ENCODE results near the gene POMT1. TPM values are rescaled to one million over a fixed set of nuclear protein-coding genes. Genes with fewer than 3 reads are reported as not detected.

POMT1 gene
- total RNA-seq, 1 donor from 2014 or later, result 29.3 TPM

DNA sequence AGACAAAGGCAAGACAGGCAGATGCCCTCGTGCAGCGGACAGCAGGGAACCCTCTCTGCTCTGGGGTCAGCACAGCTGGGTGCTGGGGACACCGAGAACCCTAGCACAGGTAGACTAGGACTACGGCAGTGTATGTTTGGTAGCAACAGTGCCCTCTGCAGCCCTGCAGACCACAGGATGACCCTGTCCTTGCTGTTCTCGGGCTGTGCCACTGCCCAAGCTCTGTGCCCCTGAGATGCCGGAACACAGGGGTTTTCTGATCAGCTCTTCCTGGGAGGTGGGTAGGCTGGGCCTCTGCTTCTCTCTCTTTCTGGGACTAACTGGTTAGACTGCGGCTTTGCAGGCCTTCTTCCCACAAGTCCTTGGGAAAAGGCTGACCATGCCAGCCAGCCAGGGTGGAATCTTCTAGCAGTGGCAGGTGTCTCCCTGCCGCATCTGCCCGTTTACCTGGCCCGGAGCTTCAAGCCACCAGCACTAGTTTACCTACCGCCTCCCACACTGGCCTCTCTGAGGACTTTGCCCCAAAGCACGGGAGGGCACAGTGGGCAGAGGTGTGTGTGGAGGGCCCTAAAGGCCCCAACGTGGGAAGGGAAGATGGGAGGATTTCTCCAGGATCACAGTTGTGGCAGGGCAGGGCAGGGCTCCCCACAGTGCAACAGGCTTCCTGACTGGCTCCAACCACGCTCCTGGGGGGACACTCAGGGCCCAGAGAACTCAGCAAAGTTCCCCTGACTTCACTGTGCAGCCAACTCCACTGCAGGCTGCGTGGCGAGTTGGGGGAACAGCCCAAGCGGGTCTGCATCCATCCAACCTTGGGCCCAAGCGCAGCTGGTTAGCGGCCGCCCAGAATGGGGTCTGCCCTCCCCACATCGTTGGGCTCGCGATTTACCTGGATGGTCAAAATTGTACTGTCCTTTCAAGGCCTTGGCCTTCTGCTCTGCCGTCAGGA lies 27.2 kb downstream of the POMT1 start:
- Histone ChIP-seq H3K27me3 (ENCODE audit: control insufficient read depth, insufficient read depth, low read length) (no peaks in the 10 kb centered on the region), H3K36me3 (ENCODE audit: control insufficient read depth, insufficient read depth, low read length) (peaks cover 5% of the 10 kb centered on the region), H3K4me3 (ENCODE audit: low read depth, low read length) (peak overlapping the region; percentile 77)
- DNase-seq (ENCODE audit: low read depth), result no peak
- TF ChIP-seq, protein P1, sequence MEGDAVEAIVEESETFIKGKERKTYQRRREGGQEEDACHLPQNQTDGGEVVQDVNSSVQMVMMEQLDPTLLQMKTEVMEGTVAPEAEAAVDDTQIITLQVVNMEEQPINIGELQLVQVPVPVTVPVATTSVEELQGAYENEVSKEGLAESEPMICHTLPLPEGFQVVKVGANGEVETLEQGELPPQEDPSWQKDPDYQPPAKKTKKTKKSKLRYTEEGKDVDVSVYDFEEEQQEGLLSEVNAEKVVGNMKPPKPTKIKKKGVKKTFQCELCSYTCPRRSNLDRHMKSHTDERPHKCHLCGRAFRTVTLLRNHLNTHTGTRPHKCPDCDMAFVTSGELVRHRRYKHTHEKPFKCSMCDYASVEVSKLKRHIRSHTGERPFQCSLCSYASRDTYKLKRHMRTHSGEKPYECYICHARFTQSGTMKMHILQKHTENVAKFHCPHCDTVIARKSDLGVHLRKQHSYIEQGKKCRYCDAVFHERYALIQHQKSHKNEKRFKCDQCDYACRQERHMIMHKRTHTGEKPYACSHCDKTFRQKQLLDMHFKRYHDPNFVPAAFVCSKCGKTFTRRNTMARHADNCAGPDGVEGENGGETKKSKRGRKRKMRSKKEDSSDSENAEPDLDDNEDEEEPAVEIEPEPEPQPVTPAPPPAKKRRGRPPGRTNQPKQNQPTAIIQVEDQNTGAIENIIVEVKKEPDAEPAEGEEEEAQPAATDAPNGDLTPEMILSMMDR (IDR thresholded peaks at IDR 0.05; ENCODE audit: insufficient read depth, low read length, poor library complexity, severe bottlenecking), result no peak

DNA sequence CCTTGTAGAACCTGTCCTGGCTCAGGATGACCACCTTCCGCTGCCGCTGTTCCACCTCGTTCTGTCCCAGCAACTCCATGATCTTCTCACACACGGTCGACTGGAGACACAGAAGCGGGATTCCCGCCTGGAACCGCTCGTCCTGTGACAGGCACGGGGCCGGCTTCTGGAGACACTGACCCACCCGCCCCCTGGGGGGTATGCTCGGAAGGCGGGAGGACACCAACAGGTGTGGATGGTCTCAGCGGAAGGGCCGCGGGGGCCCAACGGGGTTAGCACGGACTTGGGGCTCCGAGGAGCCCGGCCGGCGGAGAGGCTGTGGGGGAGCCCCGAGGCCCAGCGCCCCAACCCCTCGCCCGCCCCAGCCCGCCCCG lies 27.8 kb downstream of the POMT1 start:
- H3K4me3 ChIP-seq (ENCODE audit: low read depth, low read length), result peak overlapping the region; percentile 77
- TF ChIP-seq, protein P1 (IDR thresholded peaks at IDR 0.05; ENCODE audit: insufficient read depth, low read length, poor library complexity, severe bottlenecking), result peak; percentile 33
- peaks cover 5% of the 10 kb centered on the region for H3K36me3 ChIP-seq (ENCODE audit: control insufficient read depth, insufficient read depth, low read length)
- no peaks in the 10 kb centered on the region for H3K27me3 ChIP-seq (ENCODE audit: control insufficient read depth, insufficient read depth, low read length)
- DNase-seq (ENCODE audit: low read depth), result no peak

DNA sequence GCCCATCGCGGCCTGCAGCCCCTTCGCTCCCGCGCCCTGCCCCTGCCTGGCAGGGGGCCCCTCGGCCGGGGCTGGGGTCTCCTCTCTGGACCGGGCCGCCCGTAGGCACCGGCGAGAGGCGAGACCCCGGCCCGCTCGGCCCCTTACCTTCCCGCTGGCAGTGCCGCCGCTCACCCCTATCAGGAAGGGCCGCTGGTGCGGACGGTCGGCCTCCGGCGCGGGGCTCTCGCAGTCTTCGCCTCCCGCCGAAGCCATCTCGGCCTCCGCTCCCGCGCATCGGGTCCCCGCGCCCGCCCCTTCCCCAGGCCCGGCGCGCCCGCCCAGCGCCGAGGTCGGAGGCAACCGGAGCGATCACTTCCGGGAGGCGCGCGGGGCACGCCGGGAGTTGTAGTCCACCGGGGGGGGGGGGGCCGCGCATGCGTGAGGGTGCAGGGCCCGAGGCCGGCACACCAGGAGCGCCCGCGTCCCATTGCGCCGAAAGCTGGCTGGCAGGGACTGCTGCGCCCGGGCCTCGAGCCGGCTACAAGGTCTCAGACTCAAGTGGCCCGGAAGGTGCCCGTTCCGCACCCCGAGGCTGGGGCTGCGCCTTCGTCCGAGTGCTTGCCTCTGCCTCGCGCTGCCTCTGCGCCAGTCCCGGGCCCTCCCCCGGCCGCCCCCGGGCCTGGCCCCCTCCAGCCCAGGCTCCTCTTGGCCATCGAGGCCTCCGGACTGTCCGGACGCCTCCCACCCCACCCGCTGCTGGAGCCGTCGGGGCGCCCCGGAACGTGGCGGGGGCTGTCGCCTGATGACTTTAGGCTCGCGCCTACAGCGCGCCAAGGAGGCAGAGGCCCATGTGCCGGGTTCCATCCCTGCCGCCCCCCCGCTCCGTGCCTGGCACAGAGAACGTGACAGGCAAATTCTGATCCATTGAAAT lies 28.5 kb downstream of the POMT1 start, which contains the start of gene UCK1:
Gene UCK1, minus strand, starts transcription at position 344 of the 913 bp plus-strand sequence. Its CDS starts 89 bp downstream, at position 255.
- TF ChIP-seq, protein P1 (IDR thresholded peaks at IDR 0.05; ENCODE audit: insufficient read depth, low read length, poor library complexity, severe bottlenecking), result no peak
- DNase-seq (ENCODE audit: low read depth), result no peak
- Histone ChIP-seq H3K27me3 (ENCODE audit: control insufficient read depth, insufficient read depth, low read length) (no peaks in the 10 kb centered on the region), H3K36me3 (ENCODE audit: control insufficient read depth, insufficient read depth, low read length) (peaks cover 4% of the 10 kb centered on the region), H3K4me3 (ENCODE audit: low read depth, low read length) (peak within 1 kb of the TSS; percentile 77)

DNA sequence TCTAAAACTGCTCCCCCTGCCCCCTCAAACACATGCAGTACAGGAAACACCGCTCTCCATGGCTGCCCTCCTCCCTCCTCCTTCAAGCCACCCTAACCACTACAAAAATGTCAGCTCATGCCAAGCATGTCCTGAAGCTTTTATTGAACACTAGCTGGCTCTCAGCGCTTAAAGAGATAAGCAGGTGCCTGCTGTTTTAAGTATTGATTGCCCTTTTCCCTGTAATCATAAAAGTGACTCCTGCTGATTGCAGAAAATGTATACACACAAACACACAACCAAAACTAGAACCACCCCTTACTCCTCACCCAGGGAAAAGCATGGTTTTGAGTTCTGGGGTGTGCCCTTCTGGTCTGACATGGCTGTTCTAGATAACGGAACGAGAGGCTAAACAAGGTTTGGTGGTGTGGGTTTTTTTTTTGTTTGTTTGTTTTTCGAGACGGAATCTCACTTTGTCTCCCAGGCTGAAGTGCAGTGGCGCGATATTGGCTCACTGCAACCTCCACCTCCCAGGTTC lies 32.1 kb downstream of the POMT1 start:
- TF ChIP-seq, protein P1 (IDR thresholded peaks at IDR 0.05; ENCODE audit: insufficient read depth, low read length, poor library complexity, severe bottlenecking), result no peak
- Histone ChIP-seq H3K4me3 (ENCODE audit: low read depth, low read length) (no peak overlapping the region), H3K36me3 (ENCODE audit: control insufficient read depth, insufficient read depth, low read length) (no peaks in the 10 kb centered on the region), H3K27me3 (ENCODE audit: control insufficient read depth, insufficient read depth, low read length) (no peaks in the 10 kb centered on the region)
- DNase-seq (ENCODE audit: low read depth), result no peak

DNA sequence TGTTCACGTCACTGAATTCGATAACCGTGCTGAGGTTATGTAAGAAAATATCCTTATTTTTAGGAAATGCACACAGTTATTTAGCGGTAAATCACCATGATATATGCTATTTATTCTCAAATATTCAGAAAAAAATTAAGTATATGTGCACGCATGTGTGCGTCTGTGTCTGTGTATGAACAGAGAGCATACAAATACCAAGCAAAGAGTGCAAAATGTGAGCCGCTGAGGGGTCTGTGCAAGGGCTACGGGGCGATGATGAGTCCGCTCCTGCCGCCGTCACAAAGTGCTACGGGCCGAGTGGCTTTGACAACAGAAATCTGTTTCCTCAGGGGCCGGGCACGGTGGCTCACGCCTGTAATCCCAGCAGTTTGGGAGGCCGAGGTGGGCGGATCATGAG lies 35.2 kb downstream of the POMT1 start:
- no peak for DNase-seq (ENCODE audit: low read depth)
- Histone ChIP-seq H3K27me3 (ENCODE audit: control insufficient read depth, insufficient read depth, low read length) (no peaks in the 10 kb centered on the region), H3K36me3 (ENCODE audit: control insufficient read depth, insufficient read depth, low read length) (no peaks in the 10 kb centered on the region), H3K4me3 (ENCODE audit: low read depth, low read length) (no peak overlapping the region)
- TF ChIP-seq, protein P1 (IDR thresholded peaks at IDR 0.05; ENCODE audit: insufficient read depth, low read length, poor library complexity, severe bottlenecking), result no peak
